Inflammatory macrophage treated with lipopolysaccharide for 4 hours (primary cell): ENCODE results near the gene GOLGA5.
"Not testable (repeated sequence)": the region's sequence is repeated elsewhere in the genome, so short reads cannot be mapped to it uniquely, and the experiment has no call there.

Source experiments
- DNase-seq: peaks from one replicate; pipeline ENCODE4 v3.0.0-alpha.2; 2020

GOLGA5 gene, protein sequence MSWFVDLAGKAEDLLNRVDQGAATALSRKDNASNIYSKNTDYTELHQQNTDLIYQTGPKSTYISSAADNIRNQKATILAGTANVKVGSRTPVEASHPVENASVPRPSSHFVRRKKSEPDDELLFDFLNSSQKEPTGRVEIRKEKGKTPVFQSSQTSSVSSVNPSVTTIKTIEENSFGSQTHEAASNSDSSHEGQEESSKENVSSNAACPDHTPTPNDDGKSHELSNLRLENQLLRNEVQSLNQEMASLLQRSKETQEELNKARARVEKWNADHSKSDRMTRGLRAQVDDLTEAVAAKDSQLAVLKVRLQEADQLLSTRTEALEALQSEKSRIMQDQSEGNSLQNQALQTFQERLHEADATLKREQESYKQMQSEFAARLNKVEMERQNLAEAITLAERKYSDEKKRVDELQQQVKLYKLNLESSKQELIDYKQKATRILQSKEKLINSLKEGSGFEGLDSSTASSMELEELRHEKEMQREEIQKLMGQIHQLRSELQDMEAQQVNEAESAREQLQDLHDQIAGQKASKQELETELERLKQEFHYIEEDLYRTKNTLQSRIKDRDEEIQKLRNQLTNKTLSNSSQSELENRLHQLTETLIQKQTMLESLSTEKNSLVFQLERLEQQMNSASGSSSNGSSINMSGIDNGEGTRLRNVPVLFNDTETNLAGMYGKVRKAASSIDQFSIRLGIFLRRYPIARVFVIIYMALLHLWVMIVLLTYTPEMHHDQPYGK

GRCh38 chr14:92793709-92794546, at the start of gene GOLGA5:
GOLGA5 (plus strand) TSS chr14:92794305; CDS start chr14:92797438, 3,133 bp downstream.
- peak; percentile 99 for DNase-seq

DNA sequence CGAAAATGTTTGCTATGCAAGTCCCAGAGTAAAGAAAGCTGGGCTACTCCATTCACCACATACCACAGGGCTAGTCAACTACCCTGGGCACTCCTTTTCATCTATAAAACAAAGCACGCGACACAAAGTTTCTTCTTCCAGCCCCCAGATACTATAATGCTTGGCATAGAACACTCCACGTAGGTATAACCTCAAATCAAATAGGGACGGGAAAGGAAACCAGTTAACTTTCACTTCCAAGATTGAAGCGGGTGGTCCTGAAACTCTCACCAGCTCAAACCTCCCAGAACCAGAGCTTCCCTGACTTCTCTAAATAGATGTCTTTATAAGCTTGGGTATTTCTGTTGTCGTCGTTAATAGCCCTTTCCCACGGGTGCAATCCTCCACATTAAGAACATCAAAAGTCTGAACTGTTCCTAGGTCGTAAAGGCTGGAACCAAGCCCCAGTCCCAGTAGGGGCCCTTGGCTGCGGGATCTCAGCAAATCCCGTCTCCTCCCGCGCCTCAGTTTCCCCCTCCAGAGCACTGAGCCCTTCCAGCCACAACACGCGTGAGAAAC, 46.3 kb upstream of the GOLGA5 start:
- peak; percentile 51 for DNase-seq

DNA sequence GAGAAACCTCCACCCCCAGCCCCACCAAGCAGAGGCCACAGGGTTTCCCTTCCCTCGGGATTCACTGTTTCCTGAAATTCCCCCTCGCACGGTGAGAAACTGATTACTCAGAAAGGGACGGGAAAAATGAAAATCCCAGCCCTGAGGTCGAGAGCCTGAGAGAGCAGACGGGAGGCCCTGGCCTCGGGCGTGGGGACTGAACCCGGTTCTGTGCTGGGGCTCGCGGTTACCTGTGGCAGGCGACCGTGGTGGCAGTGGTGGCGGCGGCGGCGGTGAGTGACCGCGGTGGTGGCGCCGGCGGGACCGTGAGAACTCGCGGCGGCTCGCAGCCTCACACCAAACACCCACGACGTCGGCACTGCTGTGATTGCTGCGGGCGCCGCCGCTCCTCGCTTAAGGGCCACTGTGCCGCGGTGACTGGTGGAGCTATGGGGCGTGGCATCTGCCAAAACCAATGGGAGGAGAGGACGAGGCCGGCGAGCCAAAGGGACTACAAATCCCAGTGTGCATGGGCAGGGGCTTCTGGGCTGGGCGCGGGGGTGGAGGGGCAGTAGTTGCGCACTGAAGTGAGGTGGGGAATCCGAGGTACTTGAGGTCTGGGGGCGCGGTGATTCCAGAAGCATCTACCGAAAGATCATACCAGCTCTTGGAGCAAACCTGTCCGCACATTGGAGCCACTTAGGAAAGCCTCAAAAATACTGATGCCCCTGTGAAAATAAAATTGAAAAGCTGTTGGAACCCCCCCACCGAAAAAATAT, 45.7 kb upstream of the GOLGA5 start, which contains the start of gene LGMN:
LGMN (minus strand) TSS at position 369 of the 758 bp plus-strand sequence. CDS start 15,841 bp downstream, outside the sequence.
- peak; percentile 93 for DNase-seq

GRCh38 chr14:92750222-92750728, 43.8 kb upstream of the GOLGA5 start:
- not testable (repeated sequence) for DNase-seq

DNA sequence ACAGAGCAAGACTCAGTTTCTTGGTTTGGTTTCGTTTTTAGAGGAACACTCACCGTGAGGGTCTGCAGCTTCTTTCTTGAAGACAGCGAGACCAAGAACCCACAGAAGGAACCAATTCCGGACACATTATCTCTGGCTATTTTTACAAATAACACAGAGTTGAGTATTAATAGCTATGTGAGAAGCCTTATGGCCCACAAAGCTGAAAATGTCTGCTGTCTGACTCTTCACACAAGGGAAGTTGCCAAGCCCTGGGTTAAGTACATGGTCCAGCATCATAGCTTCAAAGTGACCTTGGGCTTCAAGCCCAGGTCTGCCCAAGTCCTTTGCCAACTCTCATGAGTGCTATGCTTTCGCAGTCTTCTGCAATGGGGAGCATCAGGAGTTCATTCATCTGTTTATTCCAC, 43.1 kb upstream of the GOLGA5 start:
- no peak for DNase-seq

DNA sequence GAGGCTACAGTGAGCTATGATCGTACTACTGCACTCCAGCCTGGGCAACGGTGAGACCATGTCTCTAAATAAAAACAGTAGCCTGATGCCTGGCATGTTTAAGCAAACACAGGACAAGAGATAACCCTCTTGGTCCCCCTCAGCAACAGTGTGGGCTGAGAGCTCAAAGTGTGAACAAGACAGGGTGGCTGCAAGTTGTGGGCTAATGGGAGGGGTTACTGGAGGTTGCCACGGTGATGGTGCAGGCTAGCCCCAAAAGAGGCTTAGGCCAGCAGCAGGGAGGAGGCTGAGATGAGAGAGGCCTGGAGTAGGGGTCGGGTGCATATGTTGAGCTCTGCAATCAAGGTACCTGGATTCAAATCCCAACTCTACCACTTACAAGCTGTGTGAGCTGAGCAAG, 42.3 kb upstream of the GOLGA5 start:
- no peak for DNase-seq

- peak; percentile 84 for DNase-seq
These were observed 40.9 kb upstream of the GOLGA5 start for GRCh38 chr14:92753250-92753649.

- DNase-seq, result no peak
These were observed 39.1 kb upstream of the GOLGA5 start for GRCh38 chr14:92754966-92755365.

DNA sequence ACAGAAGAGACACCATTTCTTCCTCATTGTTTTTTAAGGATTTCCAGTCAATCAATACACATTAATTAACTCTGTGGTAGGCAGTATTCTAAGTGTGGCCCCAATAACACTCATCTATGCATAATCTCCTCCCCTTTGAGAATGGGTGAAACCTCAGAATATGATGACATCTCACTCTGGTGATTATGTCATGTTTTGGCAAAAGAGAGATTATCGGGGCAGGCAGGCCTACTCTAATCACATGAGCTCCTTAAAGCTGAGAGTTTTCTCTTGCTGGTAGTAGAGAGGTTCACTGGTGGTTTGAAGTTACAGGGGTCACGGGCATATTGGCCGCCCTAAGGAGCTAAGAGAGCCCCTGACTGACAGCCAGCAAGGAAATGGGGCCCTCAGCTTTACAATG, 38.6 kb upstream of the GOLGA5 start:
- DNase-seq, result peak; percentile 73

GRCh38 chr14:92756446-92756845, 37.7 kb upstream of the GOLGA5 start:
- peak; percentile 94 for DNase-seq

DNA sequence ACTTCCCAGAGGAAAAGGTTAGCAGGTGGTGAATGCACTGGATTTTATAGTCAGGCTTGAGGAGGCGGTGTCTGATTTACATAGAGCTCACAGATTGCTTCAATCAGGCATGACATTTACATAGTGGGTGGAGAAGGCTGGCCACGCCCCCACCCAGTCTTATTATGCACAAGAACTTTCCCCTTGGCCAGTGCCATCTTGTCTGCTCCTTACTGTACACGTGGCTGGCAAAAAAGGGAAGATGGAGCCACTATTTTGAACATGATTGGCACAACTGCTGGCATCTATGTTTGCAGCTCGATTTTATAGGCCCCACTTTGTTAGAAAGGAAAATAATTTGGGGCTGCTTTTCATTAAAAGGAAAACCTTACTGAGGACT, 34.8 kb upstream of the GOLGA5 start:
- DNase-seq, result peak; percentile 60

GRCh38 chr14:92759679-92760523, 34.2 kb upstream of the GOLGA5 start:
- DNase-seq, result no peak

DNA sequence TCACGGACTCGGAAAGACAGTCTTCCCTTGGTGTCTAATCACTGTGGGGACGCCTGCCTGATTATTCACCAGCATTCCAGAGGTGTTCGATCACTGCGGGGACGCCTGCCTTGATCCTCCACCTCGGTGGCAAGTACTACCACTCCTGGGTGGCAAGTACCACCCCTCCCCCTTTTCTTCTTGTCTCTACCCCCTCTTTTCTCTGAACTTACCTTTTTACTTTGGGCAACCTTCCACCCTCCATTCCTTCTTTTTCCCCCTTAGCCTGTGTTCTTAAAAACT, 33.6 kb upstream of the GOLGA5 start:
- no peak for DNase-seq

GRCh38 chr14:92763666-92764631, 30.2 kb upstream of the GOLGA5 start:
- DNase-seq, result peak; percentile 64

- DNase-seq, result peak; percentile 90
These were observed 25.9 kb upstream of the GOLGA5 start for GRCh38 chr14:92768236-92768635.

DNA sequence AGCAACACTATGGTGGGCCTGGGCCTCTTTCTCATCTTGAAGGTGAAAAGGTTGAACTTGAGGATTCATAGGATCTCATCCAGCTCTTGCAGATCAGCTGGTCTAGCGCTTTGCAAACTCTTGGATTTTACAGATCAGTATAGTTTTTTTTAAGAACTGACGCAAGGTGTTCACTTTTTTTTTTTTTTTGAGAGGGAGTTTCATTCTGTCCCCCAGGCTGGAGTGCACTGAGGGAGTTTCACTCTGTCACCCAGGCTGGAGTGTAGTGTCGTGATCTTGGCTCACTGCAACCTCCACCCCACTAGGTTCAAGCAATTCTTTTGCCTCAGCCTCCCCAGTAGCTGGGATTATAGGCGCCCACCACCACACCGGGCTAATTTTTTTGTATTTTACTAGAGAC, 25.3 kb upstream of the GOLGA5 start:
- DNase-seq, result no peak

DNA sequence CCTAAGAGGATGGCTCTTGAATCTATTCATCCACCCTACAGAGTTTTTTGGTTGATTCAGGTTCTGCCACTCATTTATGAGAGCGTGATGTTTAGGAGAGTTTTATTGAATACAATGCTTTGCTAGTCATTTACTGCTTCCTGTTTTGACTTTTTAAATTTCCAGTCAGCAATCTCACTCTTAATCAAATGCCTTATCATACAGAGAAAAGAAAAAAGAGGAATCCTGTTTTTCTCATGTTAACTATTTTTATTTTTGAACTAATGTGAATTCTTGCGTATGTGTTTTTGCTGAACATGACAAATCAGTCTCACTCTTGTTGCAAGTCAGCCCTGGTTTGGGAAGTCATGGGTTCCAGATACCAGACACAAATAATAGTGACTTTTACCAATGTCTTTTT, 23.6 kb upstream of the GOLGA5 start:
- peak; percentile 50 for DNase-seq

GRCh38 chr14:92774572-92774971, 19.5 kb upstream of the GOLGA5 start:
- DNase-seq, result peak; percentile 38

- DNase-seq, result peak; percentile 89
These were observed 18.8 kb upstream of the GOLGA5 start for GRCh38 chr14:92775292-92775691.
